Stimulated activated CD8-positive, alpha-beta memory T cell treated with anti-CD3 and anti-CD28 coated beads, Interleukin-4, amount 100 ng/mL, for 4 hours (primary cell): Measurements from ENCODE around the gene LTB4R2.

Experiments used
- DNase-seq, 2 donors: peaks; one replicate each; pipeline ENCODE4 v3.0.0-alpha.2; 2020; ENCODE audit warnings: low read depth in 2 of 2, low spot score in 1 of 2

Gene LTB4R2, protein sequence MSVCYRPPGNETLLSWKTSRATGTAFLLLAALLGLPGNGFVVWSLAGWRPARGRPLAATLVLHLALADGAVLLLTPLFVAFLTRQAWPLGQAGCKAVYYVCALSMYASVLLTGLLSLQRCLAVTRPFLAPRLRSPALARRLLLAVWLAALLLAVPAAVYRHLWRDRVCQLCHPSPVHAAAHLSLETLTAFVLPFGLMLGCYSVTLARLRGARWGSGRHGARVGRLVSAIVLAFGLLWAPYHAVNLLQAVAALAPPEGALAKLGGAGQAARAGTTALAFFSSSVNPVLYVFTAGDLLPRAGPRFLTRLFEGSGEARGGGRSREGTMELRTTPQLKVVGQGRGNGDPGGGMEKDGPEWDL

DNA sequence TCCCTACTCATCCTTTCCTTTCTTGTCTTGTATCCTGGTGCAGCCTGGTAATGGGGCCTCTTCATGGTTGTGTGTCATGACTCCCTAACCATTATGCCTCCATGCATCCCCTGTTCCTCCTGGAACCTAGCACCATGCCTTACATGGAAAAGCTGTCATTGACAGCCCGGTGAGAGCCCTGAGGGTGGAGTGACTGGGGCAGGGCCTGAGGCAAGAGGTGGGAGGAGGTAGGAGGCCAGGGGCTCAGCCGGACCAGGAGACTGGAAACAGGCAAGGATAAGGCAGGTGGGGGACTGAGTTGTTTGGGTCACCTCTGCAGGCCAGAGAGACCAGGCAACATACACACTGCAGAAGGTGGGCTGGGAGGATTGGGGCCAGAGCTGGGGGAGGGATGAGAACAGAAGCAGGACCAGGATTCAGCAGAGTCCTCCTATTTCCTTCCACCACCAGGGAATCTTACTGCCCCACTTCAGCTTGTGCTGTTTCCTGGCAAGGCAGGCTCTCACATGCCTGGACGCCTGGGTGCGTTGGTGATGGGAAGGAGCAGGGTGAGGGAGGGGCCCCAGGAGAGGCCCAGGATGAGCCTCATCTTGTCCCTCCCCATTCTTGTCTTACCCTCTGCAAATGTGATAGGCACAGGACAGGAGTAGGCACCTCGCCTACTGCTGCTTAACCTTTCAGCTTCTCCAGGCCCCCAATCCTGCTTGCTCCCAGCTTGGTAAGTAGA lies at the start of gene LTB4R2:
TSS of gene LTB4R2 (plus strand) at position 603 of the 727 bp plus-strand sequence. CDS start 525 bp downstream, outside the sequence.
- no peak for DNase-seq

DNA sequence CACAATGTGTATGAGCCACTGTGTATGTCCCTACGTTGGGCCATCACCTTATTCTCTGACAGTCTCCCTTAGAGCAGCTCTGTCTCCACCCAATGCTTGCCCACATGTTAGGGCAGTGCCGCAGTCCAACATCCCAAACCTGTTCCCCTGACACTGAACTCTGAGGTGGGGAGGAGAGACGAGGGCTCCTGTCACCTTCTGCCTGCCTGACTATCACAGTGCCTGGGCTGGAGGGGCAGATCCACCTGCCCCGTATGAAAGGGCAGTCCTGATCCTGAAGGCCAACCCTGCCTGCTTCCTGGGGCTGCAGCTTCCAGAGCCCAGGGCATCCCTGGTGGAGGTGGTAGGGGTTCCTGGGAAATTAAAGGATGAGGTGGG lies 49.2 kb upstream of the LTB4R2 start:
- no peak for DNase-seq

DNA sequence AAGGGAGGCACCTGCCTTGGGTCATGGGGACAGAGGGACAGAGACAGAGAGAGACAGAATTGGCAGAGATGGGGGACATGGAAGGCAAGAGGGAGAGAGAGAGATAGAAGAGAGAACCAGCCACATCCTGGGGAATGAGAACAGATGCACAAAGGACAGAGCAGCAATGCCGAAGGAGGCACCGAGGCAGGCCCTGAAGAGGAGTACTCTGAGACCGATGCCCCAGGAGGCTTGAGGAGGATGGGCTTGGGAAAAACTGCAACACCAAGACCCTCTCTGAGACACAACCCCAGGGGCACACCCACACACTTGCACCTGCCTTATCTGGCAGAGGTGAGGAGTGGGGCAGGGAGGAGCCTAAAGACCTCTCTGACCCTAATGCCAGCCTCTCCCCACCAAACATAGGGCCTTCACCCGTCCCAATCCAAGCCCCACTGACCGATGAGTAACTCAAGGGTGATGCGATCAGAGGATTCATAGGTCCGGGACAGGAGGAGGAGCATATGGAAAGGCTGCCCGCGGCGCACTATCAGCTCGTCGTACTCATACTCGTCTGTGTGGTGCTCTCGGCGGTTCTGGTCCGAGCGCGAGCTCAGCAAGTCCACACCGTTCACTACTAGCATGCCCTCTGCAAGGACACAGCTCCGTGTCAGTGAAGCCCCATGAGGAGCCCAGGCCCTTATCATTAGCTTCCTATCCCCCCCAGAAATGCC lies 48.5 kb upstream of the LTB4R2 start:
- no peak for DNase-seq

DNA sequence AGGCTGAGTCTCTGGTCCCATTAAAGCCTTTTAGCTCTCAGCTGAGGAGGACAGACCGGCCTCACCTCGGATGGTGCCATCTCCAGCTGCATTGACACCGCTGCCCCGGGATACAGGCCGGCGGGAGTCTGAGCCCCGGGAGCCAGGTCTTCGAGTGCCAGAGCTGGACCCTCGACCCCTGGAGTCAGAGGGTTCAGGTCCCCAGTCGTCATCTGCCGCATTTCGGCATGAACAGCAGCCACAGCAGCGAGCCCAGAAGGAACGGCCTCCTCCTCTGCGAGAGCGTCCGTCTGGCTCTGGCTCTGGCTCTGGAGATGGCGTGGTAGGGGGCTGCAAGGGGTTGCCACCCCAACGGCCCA lies 48.0 kb upstream of the LTB4R2 start:
- DNase-seq: no peak

DNA sequence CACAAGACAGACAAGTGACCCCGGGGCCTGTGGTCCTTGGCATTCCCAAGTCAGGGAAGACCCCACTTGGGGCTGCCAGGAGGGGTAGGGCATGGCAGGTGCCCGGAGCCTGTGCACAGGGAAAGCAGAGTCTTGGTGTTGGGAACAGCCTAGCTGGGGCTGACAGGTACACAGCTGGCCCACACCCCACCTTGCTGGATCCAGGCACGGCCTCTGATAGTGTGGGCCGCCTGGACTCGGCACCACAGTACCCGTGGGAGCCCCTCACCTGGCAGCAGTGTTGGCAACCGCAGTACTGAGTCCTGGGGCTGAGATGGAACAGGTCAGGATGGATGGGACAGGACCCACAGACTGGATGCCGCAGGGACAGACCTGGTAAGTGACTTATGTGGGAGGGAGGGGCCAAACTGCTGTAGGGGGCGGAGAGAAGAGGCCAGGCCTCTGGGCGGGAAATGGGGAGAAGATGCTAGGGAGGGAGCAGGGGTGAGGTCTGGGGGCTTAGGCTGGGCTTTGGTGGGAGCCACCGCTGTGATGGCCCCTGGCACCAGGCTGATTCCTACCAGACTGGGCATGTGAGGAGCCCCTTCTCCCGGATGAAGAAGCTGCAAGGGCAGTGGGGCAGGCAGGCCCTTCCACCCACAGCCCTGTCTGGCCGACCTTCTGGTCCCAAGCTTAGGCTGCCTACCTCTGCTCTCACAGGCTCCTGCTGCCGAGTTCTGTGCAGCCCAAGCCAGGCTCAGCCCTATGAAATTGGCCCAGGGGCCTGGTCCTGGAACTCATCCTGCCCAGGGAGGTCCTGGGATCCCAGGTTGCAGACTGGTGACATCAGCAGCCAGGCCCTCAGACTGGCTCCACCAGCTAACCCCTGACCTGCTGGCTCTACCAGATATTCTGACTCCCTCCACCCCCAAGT lies 46.9 kb upstream of the LTB4R2 start, which contains the start of gene TGM1:
TSS of gene TGM1 (minus strand) at position 357 of the 913 bp plus-strand sequence. CDS start 825 bp downstream, outside the sequence.
- DNase-seq: no peak

DNA sequence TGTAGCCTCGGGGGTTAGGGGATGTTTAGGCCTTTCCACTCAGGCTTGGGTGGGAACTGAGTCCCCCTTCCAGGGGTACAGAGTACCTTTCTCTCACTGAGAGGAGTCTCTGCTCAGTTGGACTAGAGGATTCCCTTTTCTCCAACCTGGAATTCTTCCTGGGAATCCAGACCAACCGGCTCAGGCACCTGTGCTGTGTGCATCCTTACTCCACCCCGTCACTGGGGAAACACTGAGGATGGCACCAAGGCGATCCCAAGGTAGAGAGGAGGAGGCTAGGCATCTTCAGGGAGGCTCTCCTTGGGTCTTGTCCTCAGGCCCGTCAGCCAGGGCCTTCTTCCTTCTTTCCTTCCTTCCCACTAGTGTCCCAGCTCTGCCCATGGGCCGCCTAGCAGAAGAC lies 46.1 kb upstream of the LTB4R2 start:
- DNase-seq: no peak

DNA sequence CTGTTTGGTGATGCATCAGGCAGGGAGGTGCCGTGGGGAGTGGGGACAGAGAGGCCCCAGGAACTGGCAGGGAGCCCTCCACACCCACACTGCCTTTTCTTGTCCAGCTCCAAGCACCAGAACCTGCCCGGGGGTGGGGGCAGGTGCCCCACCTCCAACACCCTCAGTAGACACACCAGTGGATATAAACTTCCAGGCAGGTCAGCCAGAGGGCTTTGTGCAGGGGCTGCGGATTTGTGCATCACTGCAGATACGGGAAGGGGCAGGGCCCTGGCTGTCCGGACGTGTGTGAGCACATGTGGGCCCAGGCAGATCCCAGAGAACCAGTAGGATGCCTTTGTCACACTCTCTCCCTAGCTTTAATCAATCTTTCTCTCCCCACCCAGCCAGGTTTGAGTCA lies 45.6 kb upstream of the LTB4R2 start:
- DNase-seq: no peak

DNA sequence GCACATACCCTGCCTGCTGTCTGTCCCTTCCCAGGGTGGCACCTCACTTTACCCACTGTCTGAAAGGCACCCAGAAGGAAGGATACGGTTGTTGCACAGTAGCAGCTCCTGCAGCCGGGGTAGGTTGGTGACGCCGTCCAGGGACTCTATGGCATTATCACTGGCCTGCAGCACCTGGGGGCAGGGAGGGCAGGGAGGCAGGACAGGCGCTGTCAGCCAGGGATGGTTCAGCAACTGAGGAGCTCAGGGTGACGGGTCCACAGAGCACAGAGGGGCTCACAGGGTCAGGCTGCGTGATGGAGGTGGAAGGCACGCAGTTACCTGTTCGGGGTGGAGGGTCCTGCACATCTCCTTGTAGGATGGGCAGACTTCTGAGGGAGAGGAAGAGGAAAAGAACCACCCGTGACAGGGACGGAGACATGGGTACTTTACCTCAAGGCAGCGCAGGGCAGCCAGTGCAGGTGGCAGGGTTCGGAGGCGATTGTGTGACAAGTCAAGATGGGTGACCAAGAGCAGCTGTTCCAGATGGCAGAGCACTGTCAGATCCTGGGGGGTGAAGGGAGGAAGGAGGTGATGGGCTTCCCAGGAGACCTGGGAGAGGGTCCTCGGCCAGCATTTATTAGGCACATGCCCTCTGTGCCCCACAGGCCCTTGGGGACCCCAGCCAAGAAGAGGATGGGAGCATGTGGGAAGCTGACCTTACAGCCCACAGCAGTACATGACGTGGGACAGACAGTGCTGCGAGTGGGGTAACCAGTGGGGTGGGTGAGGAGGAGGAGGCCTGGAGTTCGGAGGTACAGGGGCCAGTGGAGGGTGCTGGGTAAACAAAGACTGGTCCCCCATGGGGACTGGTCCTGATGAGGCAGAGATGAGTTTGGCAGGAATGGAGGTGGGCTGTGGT lies 43.3 kb upstream of the LTB4R2 start:
- no peak for DNase-seq

DNA sequence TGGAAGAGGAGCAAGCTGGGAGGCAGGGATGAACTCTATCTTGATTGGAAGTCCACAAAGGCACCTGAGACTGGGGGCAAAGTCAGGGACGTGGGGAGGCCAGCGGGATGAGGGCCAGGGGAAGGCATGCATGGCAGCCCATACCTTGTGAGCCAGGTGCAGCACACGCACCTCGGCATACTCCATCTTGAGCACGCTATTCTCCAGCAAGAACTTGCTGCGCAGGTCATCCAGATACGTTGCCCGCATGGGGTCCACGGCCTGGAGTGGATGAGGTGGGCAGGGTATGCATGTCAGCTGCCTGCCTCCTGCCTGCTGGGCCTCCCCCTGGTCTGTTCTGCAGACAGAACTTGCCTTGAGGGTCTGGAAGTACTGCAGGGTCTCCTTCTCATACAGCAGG lies 42.4 kb upstream of the LTB4R2 start:
- no peak for DNase-seq

DNA sequence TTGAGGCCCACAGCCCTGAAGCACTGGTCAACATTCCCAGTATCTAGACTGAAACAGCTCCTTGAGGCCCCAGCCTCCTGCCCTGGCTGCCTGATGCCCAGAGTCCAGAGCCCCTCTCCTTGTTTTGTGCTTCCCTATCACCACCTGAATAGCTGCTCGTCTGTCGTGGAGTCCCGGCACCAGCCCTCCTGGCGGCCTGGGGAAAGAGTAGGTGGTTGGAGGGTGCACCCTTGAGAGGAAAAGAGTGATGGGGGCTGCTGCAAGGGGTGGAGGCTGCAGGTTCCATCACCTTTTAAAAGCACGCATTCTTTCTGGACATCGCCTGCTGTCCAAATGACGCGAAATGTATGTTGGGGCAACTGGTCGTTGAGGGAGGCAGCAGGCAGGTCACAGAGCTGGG lies 41.7 kb upstream of the LTB4R2 start:
- DNase-seq: no peak

DNA sequence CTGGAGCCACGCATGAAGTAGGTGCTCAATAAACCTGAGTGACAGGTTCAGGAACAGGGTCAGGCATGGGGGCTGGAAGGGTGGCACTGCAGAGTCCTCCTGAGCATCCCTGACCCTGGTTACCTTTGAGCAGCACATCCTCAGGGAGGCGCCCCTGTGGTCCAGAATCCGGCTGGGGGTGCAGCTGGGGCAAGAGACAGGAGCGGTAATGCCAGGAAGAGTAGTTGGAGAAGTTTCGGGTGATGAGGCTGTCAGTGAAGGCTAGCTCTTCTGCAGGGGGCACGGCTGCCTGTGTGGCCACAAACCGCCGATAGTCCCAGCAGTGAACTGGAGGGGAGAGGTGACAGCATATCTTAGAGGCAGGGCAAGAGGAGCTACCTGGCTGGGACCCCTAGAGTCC lies 40.6 kb upstream of the LTB4R2 start:
- no peak for DNase-seq

DNA sequence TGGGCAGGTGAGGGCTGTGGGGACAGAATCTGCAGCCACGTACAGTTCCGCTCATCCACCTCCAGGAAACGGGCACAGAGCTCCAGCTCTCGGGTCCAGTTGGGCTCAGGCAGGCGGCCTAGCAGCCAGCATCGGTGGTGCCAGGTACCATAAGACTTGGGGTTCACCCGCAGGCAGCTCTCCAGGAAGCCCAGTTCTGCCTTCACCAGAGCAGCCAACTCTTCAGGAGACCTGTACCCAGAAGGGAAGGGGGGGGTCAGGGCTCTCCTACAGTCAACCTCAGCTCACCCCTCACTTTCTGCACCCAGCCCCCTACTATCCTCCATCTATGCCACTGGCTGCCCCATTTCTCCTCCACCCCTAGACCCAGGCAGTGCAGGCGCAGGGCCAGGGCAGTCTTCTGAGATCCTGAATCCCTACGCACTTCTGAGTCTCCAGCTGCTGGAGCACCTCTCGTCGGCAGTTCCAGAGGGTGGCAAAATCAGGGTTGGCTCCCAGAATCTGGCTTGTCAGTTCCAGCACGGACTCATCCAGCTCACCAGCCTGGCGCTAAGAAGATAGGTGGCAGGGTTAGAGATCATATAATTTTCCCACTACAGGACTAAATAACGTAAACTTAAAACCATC lies 39.9 kb upstream of the LTB4R2 start:
- DNase-seq: no peak

DNA sequence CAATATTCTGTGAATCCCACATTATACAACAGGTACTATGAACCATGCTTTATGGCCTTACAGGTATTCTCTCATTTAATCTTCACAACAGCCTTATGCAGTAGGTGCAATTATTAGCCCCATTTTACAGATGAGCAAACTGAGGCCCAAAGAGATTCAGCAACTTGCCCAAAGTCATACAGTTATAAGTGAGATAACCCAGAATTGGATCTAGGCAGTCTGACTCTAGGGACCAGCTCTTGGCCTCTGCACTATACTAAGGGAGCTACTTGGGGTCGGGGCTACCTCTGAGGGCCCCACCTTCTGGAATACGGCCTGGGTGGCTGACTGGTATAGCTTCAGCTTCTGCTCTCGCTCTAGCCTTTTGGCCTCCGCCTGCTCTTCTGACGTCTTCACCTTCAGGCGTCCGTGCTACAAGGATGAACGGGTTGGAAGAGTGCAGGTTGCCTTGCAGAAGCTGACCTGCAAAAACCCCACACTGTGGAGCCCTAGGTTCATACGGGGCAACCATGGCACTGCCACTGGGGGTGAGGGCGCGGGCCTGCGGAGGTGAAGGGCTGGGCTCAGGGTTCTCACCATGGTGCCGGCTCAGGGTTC lies 39.3 kb upstream of the LTB4R2 start:
- DNase-seq: no peak

DNA sequence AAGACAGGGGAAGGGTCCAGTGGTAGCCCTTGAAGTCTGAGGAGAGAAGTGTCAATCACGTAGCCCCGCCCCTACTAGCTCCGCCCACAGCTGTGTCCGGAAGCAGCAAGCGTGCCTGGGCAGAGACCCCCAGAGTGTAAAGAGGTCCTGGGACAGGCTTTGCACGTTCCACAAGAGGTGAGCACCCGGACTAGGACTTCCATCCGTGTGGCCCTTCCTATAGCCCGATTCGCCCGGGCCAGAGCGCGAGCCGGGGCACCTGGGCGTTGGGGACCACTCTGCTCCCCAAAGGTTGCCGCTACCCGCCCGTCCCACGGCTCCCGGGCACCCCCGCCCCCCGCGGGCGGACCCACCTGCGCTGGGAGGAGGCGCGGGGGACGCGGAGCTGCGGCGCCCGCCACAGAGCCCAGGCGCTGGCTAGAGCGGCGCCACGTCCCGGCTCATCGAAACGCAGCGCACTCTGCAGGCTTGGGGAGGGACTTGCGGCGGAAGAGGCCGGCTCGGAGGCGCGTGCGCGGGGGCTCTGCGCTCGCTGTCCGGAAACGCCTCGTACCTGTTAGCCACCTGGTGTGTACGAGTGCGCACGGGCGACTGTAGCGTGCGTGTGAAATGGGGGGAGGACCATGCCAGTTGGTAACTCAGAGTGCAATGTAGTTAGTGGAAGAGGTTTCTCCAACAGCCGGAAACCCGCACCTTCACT lies 38.7 kb upstream of the LTB4R2 start, which contains the start of gene RABGGTA:
TSS of gene RABGGTA (minus strand) at position 464 of the 700 bp plus-strand sequence. CDS start 482 bp downstream, outside the sequence.
- DNase-seq: peak; percentile 75 to 82

DNA sequence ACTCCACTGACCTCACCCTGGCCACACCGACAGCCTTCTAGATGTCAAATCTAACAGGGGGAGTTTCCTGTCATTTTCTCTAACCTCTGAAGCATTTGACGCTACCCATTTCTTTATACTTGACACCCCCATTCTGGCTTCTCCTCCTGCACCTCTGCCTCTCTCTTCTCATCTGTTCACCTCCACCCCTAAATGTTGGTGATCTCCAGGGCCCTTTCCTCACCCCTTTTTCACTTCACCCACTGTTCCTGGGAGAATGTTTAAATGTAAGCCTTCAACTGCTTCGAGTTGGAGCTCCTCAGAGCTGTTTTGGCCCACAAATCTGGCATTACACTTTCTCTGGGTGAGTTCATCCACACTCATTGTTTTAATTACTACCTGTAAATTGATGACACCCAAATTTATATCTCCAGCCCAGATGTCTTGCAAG lies 38.1 kb upstream of the LTB4R2 start:
- DNase-seq: no peak

DNA sequence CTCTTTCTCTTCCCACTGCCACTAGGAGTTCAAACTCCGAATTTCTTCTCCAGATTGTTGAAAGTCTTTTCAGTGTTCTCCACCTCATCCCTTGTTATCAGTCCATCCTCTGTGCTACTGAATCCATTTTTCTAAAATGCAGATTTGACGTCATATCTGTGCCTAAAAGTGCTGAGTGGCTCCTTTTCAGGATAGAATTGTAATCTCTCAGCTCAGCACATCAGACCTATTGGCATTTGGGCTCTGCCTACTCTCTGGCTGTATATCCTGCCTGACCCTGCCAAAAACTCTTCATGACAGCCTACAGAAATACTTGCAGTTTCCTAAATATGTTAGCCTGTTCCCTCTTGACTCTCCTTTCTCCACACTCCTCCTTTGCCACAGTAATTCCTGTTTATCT lies 37.5 kb upstream of the LTB4R2 start:
- no peak for DNase-seq

DNA sequence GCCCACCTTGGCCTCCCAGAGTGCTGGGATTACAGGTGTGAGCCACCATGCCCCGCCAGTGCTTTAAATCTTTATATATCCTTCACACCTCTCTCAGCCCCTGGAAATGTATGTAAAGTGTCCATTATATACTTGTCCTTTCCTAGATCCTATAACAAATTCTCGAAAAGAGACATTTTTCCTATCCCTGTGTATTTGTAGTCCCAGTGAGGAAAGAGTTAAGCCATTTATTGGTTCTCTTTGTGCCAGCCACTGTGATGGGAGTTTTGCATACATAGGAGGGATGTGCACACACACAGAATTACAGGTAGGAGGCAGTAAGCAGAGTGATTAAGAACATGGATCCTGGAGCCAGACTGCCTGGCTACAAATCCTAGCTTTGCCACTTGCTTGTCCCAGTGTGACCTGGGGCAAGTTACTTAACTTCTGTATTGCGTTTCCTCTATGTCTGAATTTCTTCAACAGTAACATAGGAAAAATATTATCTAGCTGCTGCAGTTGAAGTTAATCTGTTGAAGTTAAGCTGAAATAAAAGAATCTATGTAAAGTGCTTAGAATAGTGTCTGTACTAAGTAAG lies 36.4 kb upstream of the LTB4R2 start:
- no peak for DNase-seq

DNA sequence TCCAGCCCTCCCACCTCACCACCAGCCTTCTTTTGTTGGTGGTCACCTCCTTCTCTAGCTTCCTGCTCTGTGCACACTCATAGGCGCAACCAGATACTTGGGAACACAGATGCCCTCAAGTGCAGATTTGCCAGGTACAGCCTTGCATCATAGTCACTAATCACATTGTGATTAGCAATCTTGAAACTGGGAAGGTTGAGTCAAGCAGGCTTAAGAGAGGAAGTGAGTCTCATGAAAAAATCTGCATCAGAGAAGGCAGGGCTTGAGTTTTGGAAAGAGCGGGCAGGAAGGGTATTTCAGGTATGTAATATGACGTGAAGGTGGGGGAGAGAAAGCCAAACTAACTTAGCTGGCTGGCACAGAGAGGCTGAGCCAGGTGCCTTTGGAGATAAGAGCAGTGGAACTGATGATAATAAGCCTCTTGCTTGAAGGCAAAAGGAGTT lies 35.8 kb upstream of the LTB4R2 start:
- no peak for DNase-seq
